Esophagus muscularis mucosa (tissue), 4 donors: ENCODE data around the gene S100A8.

ENCODE experiments used
- EP300 ChIP-seq: sonication (generic); formaldehyde crosslinking; IDR thresholded peaks from one replicate; pipeline ENCODE4 v1.6.1; 2017; ENCODE audit warnings: antibody characterized with exemption
- POLR2A ChIP-seq: fragments of 450-650 bp; IDR thresholded peaks from one replicate; pipeline ENCODE4 v1.6.1; 2017; ENCODE audit warnings: antibody characterized with exemption, moderate library complexity, mild to moderate bottlenecking, low read depth
- POLR2AphosphoS5 ChIP-seq, 2 donors: sonication (generic); formaldehyde crosslinking; IDR thresholded peaks; one replicate each; pipeline ENCODE4 v1.6.1; 2017; ENCODE audit warnings: antibody characterized with exemption in 2 of 2
- TF ChIP-seq, protein P1 (sequence below), 3 experiments: fragments of 200-600 bp in 2 of 3; fragments of 450-650 bp in 1 of 3; sonication (generic) in 2 of 3; IDR thresholded peaks; one replicate each; pipeline ENCODE4 v1.5.1; 2017 to 2019; ENCODE audit warnings: antibody characterized with exemption in 3 of 3, mild to moderate bottlenecking in 2 of 3, moderate library complexity in 1 of 3

DNA sequence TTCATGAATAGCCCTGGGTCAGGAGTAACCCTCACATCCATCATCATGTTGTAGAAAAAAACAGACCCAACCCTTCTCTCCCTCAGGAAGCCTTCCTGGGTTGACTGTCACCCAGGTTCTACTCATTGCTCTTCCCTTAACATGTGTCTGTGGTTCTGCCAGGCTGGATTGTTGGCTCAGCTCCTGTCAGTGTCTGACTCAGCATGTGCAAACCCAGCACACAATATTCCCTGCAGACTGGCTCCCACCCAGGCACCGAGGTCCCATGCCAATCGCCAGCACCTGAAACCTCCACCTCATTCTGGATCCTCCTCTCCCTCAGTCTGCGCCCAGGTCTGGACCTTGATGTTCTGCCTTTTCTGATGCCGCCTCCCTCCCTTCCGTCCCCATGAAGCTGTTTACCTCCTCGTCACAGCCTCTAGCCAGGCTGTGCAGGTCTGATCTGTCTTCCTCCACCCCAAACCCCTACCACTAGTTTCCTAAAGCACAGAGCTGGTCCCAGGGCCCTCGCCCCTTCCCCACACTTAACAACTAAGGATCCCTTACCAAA is 4.3 kb upstream of the S100A8 start:
- TF ChIP-seq POLR2A (no peak), POLR2AphosphoS5 (IDR thresholded peaks at IDR 0.05) (no peak), EP300 (no peak)
- TF ChIP-seq, protein P1, sequence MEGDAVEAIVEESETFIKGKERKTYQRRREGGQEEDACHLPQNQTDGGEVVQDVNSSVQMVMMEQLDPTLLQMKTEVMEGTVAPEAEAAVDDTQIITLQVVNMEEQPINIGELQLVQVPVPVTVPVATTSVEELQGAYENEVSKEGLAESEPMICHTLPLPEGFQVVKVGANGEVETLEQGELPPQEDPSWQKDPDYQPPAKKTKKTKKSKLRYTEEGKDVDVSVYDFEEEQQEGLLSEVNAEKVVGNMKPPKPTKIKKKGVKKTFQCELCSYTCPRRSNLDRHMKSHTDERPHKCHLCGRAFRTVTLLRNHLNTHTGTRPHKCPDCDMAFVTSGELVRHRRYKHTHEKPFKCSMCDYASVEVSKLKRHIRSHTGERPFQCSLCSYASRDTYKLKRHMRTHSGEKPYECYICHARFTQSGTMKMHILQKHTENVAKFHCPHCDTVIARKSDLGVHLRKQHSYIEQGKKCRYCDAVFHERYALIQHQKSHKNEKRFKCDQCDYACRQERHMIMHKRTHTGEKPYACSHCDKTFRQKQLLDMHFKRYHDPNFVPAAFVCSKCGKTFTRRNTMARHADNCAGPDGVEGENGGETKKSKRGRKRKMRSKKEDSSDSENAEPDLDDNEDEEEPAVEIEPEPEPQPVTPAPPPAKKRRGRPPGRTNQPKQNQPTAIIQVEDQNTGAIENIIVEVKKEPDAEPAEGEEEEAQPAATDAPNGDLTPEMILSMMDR (IDR thresholded peaks at IDR 0.05): no peak
